A549 (cell line): ENCODE data around the gene ODR4. TPM values are rescaled to one million over a fixed set of nuclear protein-coding genes. Genes with fewer than 3 reads are reported as not detected.

Experiments used
- ATAC-seq, 2 experiments: fragments of 200-7000 bp in 1 of 2; fragments of >200 bp in 1 of 2; cut with Nextera tagmentation in 1 of 2; cut with Tn5 transposase in 1 of 2; 3 replicates each; pipeline versions ENCODE4 v1.8.0 to v1.9.1; 2018 to 2020; ENCODE audit warnings: mild to moderate bottlenecking in 1 of 2, moderate library complexity in 1 of 2
- CTCF ChIA-PET: fragments of 300-600 bp; sonication (Branson Sonifier 250); formaldehyde crosslinking; extraction: SDS; loops from one replicate; lab custom pipeline; 2021; ENCODE audit warnings: antibody characterized with exemption, inconsistent platforms; lab: Yijun Ruan, JAX
- POLR2A ChIA-PET: fragments of 350-600 bp; formaldehyde crosslinking; extraction: SDS; loops from one replicate; lab custom pipeline; 2021; ENCODE audit warnings: antibody characterized with exemption, inconsistent platforms; lab: Yijun Ruan, JAX
- DNase-seq, 2 experiments: peaks; one replicate each; pipeline versions ENCODE4 v3.0.0 to v3.0.0-alpha.2; 2011 to 2016; ENCODE audit warnings: low read depth in 1 of 2, low spot score in 1 of 2
- FAIRE-seq: peaks from 2 replicates; lab custom pipeline; 2011; peaks lifted over from hg19 to GRCh38; lab: Jason Lieb, UNC
- H3K27ac ChIP-seq, 2 experiments: fragments of >200 bp; sonication (Bioruptor Twin); formaldehyde crosslinking; 3 replicates each; pipeline ENCODE4 v1.5.1; 2016 to 2017
- H3K4me1 ChIP-seq: fragments of >200 bp; sonication (Bioruptor Twin); formaldehyde crosslinking; 3 replicates; pipeline ENCODE4 v1.6.1; 2016
- H3K4me2 ChIP-seq: fragments of >200 bp; sonication (Bioruptor Twin); formaldehyde crosslinking; 3 replicates; pipeline ENCODE4 v1.6.1; 2016
- H3K4me3 ChIP-seq: fragments of >200 bp; sonication (Bioruptor Twin); formaldehyde crosslinking; 3 replicates; pipeline ENCODE4 v1.5.1; 2016
- H3K9me3 ChIP-seq: fragments of >200 bp; sonication (Bioruptor Twin); formaldehyde crosslinking; 3 replicates; pipeline ENCODE4 v1.6.1; 2016
- BHLHE40 ChIP-seq: IDR thresholded peaks from 2 replicates; pipeline ENCODE4 v1.6.1; 2012; ENCODE audit warnings: low read depth, low read length, inconsistent platforms
- CBX2 ChIP-seq: fragments of 200-600 bp; sonication (generic); IDR thresholded peaks from 2 replicates; pipeline ENCODE4 v1.6.1; 2016; ENCODE audit warnings: low read depth, mild to moderate bottlenecking, borderline replicate concordance
- CHD2 ChIP-seq: fragments of 150-350 bp; IDR thresholded peaks from 2 replicates; pipeline ENCODE4 v1.6.1; 2014; ENCODE audit warnings: low read length; ENCODE audit not compliant: partially characterized antibody
- EHF ChIP-seq: fragments of 250-450 bp; sonication (Bioruptor Pico); IDR thresholded peaks from 2 replicates; pipeline ENCODE4 v1.5.0; 2020; ENCODE audit warnings: mild to moderate bottlenecking
- EP300 ChIP-seq, 2 experiments: fragments of >200 bp; sonication (Bioruptor Twin); formaldehyde crosslinking; IDR thresholded peaks; 2 replicates in 1 of 2; 3 replicates in 1 of 2; pipeline ENCODE4 v1.6.1; 2016 to 2017
- ESRRA ChIP-seq: fragments of 150-350 bp; IDR thresholded peaks from 2 replicates; pipeline ENCODE4 v1.6.1; 2014; ENCODE audit warnings: mild to moderate bottlenecking, low read length, borderline replicate concordance
- FOSB ChIP-seq: fragments of 250-450 bp; sonication (Bioruptor Pico); IDR thresholded peaks from 2 replicates; pipeline ENCODE4 v1.5.0; 2020; ENCODE audit warnings: mild to moderate bottlenecking, moderate library complexity
- FOXS1 ChIP-seq: fragments of 250-450 bp; sonication (Bioruptor Pico); IDR thresholded peaks from 2 replicates; pipeline ENCODE4 v1.5.0; 2020; ENCODE audit warnings: mild to moderate bottlenecking, moderate library complexity
- GATA3 ChIP-seq: IDR thresholded peaks from 2 replicates; pipeline ENCODE4 v1.6.1; 2012; ENCODE audit warnings: borderline replicate concordance
- JUN ChIP-seq, 2 experiments: fragments of >200 bp; sonication (Bioruptor Twin); formaldehyde crosslinking; IDR thresholded peaks; 2 replicates in 1 of 2; 3 replicates in 1 of 2; pipeline ENCODE4 v1.6.1; 2016 to 2017
- JUNB ChIP-seq: fragments of >200 bp; sonication (Bioruptor Twin); formaldehyde crosslinking; IDR thresholded peaks from 2 replicates; pipeline ENCODE4 v1.6.1; 2016
- KDM5A ChIP-seq: fragments of 200-600 bp; sonication (generic); IDR thresholded peaks from 2 replicates; pipeline ENCODE4 v1.6.1; 2016; ENCODE audit warnings: antibody characterized with exemption, mild to moderate bottlenecking
- NFE2L2 ChIP-seq: fragments of 150-350 bp; conservative IDR thresholded peaks from 2 replicates; pipeline ENCODE4 v1.6.1; 2014; ENCODE audit warnings: low read length
- NR3C1 ChIP-seq: fragments of >200 bp; sonication (Bioruptor Twin); formaldehyde crosslinking; IDR thresholded peaks from 3 replicates; pipeline ENCODE4 v1.6.1; 2017
- PHF8 ChIP-seq: fragments of 200-600 bp; sonication (generic); IDR thresholded peaks from 2 replicates; pipeline ENCODE4 v1.6.1; 2016; ENCODE audit warnings: low read depth, mild to moderate bottlenecking, antibody characterized with exemption, moderate library complexity, borderline replicate concordance
- RAD21 ChIP-seq, 2 experiments: fragments of >200 bp in 1 of 2; sonication (Bioruptor Twin) in 1 of 2; formaldehyde crosslinking in 1 of 2; IDR thresholded peaks in 1 of 2; conservative IDR thresholded peaks in 1 of 2; 2 replicates in 1 of 2; 3 replicates in 1 of 2; pipeline ENCODE4 v1.6.1; 2012 to 2018; ENCODE audit warnings: inconsistent platforms in 1 of 2
- RFX5 ChIP-seq: fragments of 450-650 bp; IDR thresholded peaks from 2 replicates; pipeline ENCODE4 v1.7.1; 2014; ENCODE audit warnings: antibody characterized with exemption, mild to moderate bottlenecking, moderate library complexity
- RNF2 ChIP-seq: fragments of 200-600 bp; sonication (generic); IDR thresholded peaks from 2 replicates; pipeline ENCODE4 v1.6.1; 2016; ENCODE audit warnings: low read depth, mild to moderate bottlenecking, antibody characterized with exemption, moderate library complexity, borderline replicate concordance
- ZC3H11A ChIP-seq: fragments of 450-650 bp; IDR thresholded peaks from 2 replicates; pipeline ENCODE4 v1.6.1; 2014; ENCODE audit warnings: antibody characterized with exemption, mild to moderate bottlenecking
- ZFP36 ChIP-seq: fragments of 450-650 bp; IDR thresholded peaks from 2 replicates; pipeline ENCODE4 v1.6.1; 2014; ENCODE audit warnings: borderline replicate concordance; ENCODE audit not compliant: partially characterized antibody
- ZNF302 ChIP-seq: fragments of 250-450 bp; sonication (Bioruptor Pico); IDR thresholded peaks from 2 replicates; pipeline ENCODE4 v1.9.0; 2021; ENCODE audit warnings: inconsistent platforms, mild to moderate bottlenecking, moderate library complexity
- ZSCAN20 ChIP-seq: fragments of 250-450 bp; sonication (Bioruptor Pico); IDR thresholded peaks from 2 replicates; pipeline ENCODE4 v1.8.0; 2022; ENCODE audit warnings: mild to moderate bottlenecking, moderate library complexity
- WGBS: methylation state at CpG from one replicate; pipeline ENCODE4 v1.1.6; 2017; ENCODE audit errors: missing lambda C conversion rate; 5-methylcytosine and 5-hydroxymethylcytosine counted together
- polyA plus RNA-seq, 4 experiments: library from polyadenylated mRNA; depleted of rRNA in 3 of 4; stranded (reverse); fragments of >200 nt; fragmentation: RNase III in 1 of 4; extraction: RNeasy Plus Mini Kit Qiagen cat#74134 plus additional on column Dnase treatment in 1 of 4; gene quantifications; 2 replicates in 3 of 4; 3 replicates in 1 of 4; pipeline ENCODE4 v1.2.3, GENCODE V29; 2011 to 2017
- TF ChIP-seq, protein P1 (sequence below): fragments of >200 bp; sonication (Bioruptor Twin); formaldehyde crosslinking; IDR thresholded peaks from 2 replicates; pipeline ENCODE4 v1.6.1; 2016
- TF ChIP-seq, protein P2 (sequence below): fragments of 200-600 bp; sonication (generic); IDR thresholded peaks from 2 replicates; pipeline ENCODE4 v1.6.1; 2016; ENCODE audit warnings: antibody characterized with exemption, mild to moderate bottlenecking, moderate library complexity
- TF ChIP-seq, protein P3 (sequence below): fragments of 450-650 bp; IDR thresholded peaks from 2 replicates; pipeline ENCODE4 v1.6.1; 2014; ENCODE audit warnings: antibody characterized with exemption
- TF ChIP-seq, protein P4 (sequence below): fragments of 150-350 bp; IDR thresholded peaks from 2 replicates; pipeline ENCODE4 v1.6.1; 2014; ENCODE audit warnings: low read depth, mild to moderate bottlenecking, low read length

ODR4 gene
- polyA plus RNA-seq, 2 of the 4 experiments (the other 2 are of a cell fraction) = 18.1 to 34.9 TPM

DNA sequence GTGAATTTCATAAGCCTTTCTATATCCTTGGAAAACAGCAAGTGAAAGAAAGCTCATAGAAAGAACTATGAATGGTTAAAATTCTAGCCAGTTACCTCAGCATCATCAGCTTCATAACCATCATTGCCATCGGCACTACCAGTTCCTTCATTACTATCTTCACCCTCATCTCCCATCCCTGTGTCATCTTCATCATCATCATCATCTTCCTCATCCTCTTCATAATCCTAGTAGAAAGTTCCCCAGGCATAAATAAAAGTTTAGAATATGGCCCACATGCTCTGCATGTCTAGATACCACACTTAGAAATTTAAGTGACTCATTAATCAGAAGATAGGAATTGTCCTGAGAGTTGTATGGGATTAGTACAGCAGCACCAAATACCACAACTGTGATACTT lies 49.6 kb upstream of the ODR4 start:
- no peak for ATAC-seq
- WGBS = 79% methylated on average over 1 of the region's 1 CpG
- Histone ChIP-seq H3K4me3 (no peak overlapping the region), H3K27ac (no peak overlapping the region), H3K9me3 (no peaks in the 10 kb centered on the region), H3K4me1 (no peaks in the 10 kb centered on the region), H3K4me2 (no peak overlapping the region)
- DNase-seq = no peak
- FAIRE-seq = no peak
- no peak for TF ChIP-seq CBX2
- no peak for TF ChIP-seq ZSCAN20 (CRISPR knock-in tag)
- TF ChIP-seq GATA3 = no peak
- no peak for TF ChIP-seq ZFP36
- no peak for TF ChIP-seq RNF2
- no peak for TF ChIP-seq FOSB (CRISPR knock-in tag)
- TF ChIP-seq, protein P1, sequence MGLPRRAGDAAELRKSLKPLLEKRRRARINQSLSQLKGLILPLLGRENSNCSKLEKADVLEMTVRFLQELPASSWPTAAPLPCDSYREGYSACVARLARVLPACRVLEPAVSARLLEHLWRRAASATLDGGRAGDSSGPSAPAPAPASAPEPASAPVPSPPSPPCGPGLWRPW = no peak
- no peak for TF ChIP-seq ZNF302
- ChIA-PET POLR2A (no interaction called here), CTCF (interaction anchor here (1.2 to 2.4 kb wide), 3 partner anchors 14 to 509 kb away, joined by 3 to 11 read pairs (median 4); no protein-coding TSS in a partner anchor)

DNA sequence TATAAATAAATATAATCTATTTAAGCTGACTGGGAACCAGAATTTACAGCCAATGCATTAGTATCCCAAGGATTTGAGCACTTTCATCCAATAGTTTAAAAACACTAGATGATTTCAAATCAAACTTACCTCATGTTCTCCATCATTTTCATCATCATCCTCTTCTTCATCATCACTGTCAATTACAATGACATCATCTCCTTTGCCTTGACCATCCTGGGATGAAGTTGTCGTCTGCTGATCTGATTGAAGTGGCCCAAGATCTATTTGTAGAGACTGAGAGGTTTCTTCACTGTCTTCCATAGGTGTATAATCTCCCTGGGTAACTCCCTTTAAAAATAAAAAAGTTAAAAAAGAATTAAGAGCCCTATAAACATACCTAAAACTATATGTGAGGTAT lies 48.3 kb upstream of the ODR4 start:
- FAIRE-seq (no peak), ATAC-seq (no peak; a peak in 1 of 6 replicates), DNase-seq (no peak)
- Histone ChIP-seq H3K4me2 (no peak overlapping the region), H3K9me3 (no peaks in the 10 kb centered on the region), H3K27ac (no peak overlapping the region), H3K4me1 (no peaks in the 10 kb centered on the region), H3K4me3 (no peak overlapping the region)
- WGBS = 92% methylated on average over 1 of the region's 1 CpG
- CTCF ChIA-PET = no interaction called here
- TF ChIP-seq, protein P1 = no peak
- TF ChIP-seq NR3C1 (no peak), EHF (no peak), JUN (IDR thresholded peaks at IDR 0.05) (no peak), RFX5 (no peak), ZNF302 (no peak), BHLHE40 (no peak), ZSCAN20 (CRISPR knock-in tag) (no peak), EP300 (IDR thresholded peaks at IDR 0.05) (no peak)
- TF ChIP-seq, protein P2, sequence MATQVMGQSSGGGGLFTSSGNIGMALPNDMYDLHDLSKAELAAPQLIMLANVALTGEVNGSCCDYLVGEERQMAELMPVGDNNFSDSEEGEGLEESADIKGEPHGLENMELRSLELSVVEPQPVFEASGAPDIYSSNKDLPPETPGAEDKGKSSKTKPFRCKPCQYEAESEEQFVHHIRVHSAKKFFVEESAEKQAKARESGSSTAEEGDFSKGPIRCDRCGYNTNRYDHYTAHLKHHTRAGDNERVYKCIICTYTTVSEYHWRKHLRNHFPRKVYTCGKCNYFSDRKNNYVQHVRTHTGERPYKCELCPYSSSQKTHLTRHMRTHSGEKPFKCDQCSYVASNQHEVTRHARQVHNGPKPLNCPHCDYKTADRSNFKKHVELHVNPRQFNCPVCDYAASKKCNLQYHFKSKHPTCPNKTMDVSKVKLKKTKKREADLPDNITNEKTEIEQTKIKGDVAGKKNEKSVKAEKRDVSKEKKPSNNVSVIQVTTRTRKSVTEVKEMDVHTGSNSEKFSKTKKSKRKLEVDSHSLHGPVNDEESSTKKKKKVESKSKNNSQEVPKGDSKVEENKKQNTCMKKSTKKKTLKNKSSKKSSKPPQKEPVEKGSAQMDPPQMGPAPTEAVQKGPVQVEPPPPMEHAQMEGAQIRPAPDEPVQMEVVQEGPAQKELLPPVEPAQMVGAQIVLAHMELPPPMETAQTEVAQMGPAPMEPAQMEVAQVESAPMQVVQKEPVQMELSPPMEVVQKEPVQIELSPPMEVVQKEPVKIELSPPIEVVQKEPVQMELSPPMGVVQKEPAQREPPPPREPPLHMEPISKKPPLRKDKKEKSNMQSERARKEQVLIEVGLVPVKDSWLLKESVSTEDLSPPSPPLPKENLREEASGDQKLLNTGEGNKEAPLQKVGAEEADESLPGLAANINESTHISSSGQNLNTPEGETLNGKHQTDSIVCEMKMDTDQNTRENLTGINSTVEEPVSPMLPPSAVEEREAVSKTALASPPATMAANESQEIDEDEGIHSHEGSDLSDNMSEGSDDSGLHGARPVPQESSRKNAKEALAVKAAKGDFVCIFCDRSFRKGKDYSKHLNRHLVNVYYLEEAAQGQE = no peak
- POLR2A ChIA-PET = no interaction called here

DNA sequence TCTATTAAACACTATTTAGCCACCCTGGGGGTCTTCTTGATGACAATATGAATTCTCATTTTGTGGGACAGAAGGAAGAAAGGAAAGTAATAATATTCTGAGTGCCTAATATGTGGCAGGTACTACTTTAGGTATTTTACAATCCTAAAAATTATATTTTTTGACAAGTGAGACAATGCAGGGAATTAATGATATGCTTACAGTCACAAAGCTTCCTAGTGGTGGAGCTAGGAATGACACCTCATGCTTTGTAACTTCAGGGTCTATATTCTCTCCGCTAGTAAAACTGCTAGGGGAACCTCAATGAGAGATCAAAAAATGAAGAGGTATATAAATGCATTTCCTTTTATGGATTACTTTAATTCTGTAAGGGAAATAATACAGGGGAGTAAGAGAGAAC lies 44.9 kb upstream of the ODR4 start:
- peak in 1 of 2 experiments; percentile 76; a peak in 3 of 6 replicates for ATAC-seq
- H3K27ac ChIP-seq = no peak overlapping the region
- no peaks in the 10 kb centered on the region for H3K4me1 ChIP-seq
- no peaks in the 10 kb centered on the region for H3K9me3 ChIP-seq
- WGBS = 93% methylated on average over 1 of the region's 1 CpG
- DNase-seq = peak in 1 of 2 experiments; percentile 6
- no peak overlapping the region for H3K4me2 ChIP-seq
- no peak for FAIRE-seq
- POLR2A ChIA-PET = interaction anchor here (1.0 kb wide), 1 partner anchor 45 kb away, joined by 3 read pairs; the partner anchor contains the start of gene TPR
- TF ChIP-seq RAD21 (conservative IDR thresholded peaks at IDR 0.05 in 1 of 2, IDR thresholded peaks at IDR 0.05 in 1 of 2) = no peak
- TF ChIP-seq EHF = no peak
- no peak for TF ChIP-seq KDM5A
- TF ChIP-seq FOXS1 (CRISPR knock-in tag) = no peak
- no peak for TF ChIP-seq ZC3H11A
- TF ChIP-seq PHF8 = no peak
- no peak for TF ChIP-seq JUNB
- TF ChIP-seq, protein P3, sequence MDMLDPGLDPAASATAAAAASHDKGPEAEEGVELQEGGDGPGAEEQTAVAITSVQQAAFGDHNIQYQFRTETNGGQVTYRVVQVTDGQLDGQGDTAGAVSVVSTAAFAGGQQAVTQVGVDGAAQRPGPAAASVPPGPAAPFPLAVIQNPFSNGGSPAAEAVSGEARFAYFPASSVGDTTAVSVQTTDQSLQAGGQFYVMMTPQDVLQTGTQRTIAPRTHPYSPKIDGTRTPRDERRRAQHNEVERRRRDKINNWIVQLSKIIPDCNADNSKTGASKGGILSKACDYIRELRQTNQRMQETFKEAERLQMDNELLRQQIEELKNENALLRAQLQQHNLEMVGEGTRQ = no peak
- TF ChIP-seq, protein P4, sequence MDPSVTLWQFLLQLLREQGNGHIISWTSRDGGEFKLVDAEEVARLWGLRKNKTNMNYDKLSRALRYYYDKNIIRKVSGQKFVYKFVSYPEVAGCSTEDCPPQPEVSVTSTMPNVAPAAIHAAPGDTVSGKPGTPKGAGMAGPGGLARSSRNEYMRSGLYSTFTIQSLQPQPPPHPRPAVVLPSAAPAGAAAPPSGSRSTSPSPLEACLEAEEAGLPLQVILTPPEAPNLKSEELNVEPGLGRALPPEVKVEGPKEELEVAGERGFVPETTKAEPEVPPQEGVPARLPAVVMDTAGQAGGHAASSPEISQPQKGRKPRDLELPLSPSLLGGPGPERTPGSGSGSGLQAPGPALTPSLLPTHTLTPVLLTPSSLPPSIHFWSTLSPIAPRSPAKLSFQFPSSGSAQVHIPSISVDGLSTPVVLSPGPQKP = no peak
- TF ChIP-seq CHD2 = no peak
- no peak for TF ChIP-seq RNF2
- no peak for TF ChIP-seq ESRRA
- no peak for TF ChIP-seq NFE2L2
- no peak for TF ChIP-seq EP300 (IDR thresholded peaks at IDR 0.05)
- no peak overlapping the region for H3K4me3 ChIP-seq
- CTCF ChIA-PET = interaction anchor here (0.6 to 3.6 kb wide), 6 partner anchors 9 to 476 kb away, joined by 3 to 11 read pairs (median 3); no protein-coding TSS in a partner anchor
